Hepatocyte (in vitro differentiated cells): Measurements from ENCODE around the gene SOCS4. TPM values are rescaled to one million over a fixed set of nuclear protein-coding genes. Genes with fewer than 3 reads are reported as not detected.

ENCODE experiments used
- DNase-seq: peaks from one replicate; pipeline ENCODE4 v3.0.0-alpha.2; 2016; ENCODE audit warnings: low spot score
- H2AFZ ChIP-seq: fragments of 200-600 bp; sonication (generic); 2 replicates; pipeline ENCODE4 v1.6.0; 2016; ENCODE audit warnings: antibody characterized with exemption, mild to moderate bottlenecking
- H3K27ac ChIP-seq: fragments of 200-600 bp; sonication (generic); 2 replicates; pipeline ENCODE4 v1.5.1; 2016; ENCODE audit warnings: mild to moderate bottlenecking
- H3K27me3 ChIP-seq: fragments of 200-600 bp; sonication (generic); 2 replicates; pipeline ENCODE4 v1.6.1; 2016
- H3K36me3 ChIP-seq: fragments of 200-600 bp; sonication (generic); replicated peaks from 2 replicates; pipeline ENCODE4 v1.5.1; 2016; ENCODE audit warnings: low read depth; ENCODE audit not compliant: insufficient read depth
- H3K4me1 ChIP-seq: fragments of 200-600 bp; sonication (generic); 2 replicates; pipeline ENCODE4 v1.5.1; 2016; ENCODE audit warnings: mild to moderate bottlenecking, moderate library complexity; ENCODE audit not compliant: insufficient read depth
- H3K4me2 ChIP-seq: fragments of 200-600 bp; sonication (generic); 2 replicates; pipeline ENCODE4 v1.6.0; 2016
- H3K4me3 ChIP-seq: fragments of 200-600 bp; sonication (generic); 2 replicates; pipeline ENCODE4 v1.5.1; 2016; ENCODE audit warnings: mild to moderate bottlenecking
- H3K79me2 ChIP-seq: fragments of 200-600 bp; sonication (generic); 2 replicates; pipeline ENCODE4 v1.6.0; 2017; ENCODE audit warnings: mild to moderate bottlenecking
- H3K9me2 ChIP-seq: fragments of 200-600 bp; sonication (generic); replicated peaks from 2 replicates; pipeline ENCODE4 v1.6.0; 2017; ENCODE audit warnings: mild to moderate bottlenecking; ENCODE audit not compliant: insufficient read depth
- H3K9me3 ChIP-seq: fragments of 200-600 bp; sonication (generic); 2 replicates; pipeline ENCODE4 v1.5.1; 2016; ENCODE audit warnings: low read depth, mild to moderate bottlenecking
- H4K20me1 ChIP-seq: fragments of 200-600 bp; sonication (generic); 2 replicates; pipeline ENCODE4 v1.6.0; 2016; ENCODE audit warnings: mild to moderate bottlenecking; ENCODE audit not compliant: insufficient read depth, poor library complexity, severe bottlenecking
- EZH2 ChIP-seq: fragments of 200-600 bp; sonication (generic); IDR thresholded peaks from 2 replicates; pipeline ENCODE4 v1.6.1; 2016; ENCODE audit warnings: antibody characterized with exemption, mild to moderate bottlenecking, borderline replicate concordance
- EZH2phosphoT487 ChIP-seq: fragments of 200-600 bp; sonication (generic); IDR thresholded peaks from one replicate; pipeline ENCODE4 v1.6.1; 2018; ENCODE audit warnings: antibody characterized with exemption, mild to moderate bottlenecking, low read depth, moderate library complexity; ENCODE audit not compliant: unreplicated experiment, severe bottlenecking
- WGBS: methylation state at CpG from one replicate; pipeline ENCODE4 v1.1.6; 2016; ENCODE audit warnings: low lambda C conversion rate; ENCODE audit errors: missing lambda C conversion rate; 5-methylcytosine and 5-hydroxymethylcytosine counted together
- polyA plus RNA-seq: library from polyadenylated mRNA; unstranded; fragments of >200 nt; fragmentation: Nextera tagmentation; extraction: Ambion mirVana; gene quantifications from 2 replicates; pipeline ENCODE4 v1.2.1, GENCODE V29; 2016
- total RNA-seq: library from RNA; depleted of rRNA; stranded (reverse); fragments of >200 nt; gene quantifications from 2 replicates; pipeline ENCODE4 v1.2.3, GENCODE V29; 2014
- TF ChIP-seq, protein P1 (sequence below): fragments of 200-600 bp; sonication (generic); IDR thresholded peaks from 2 replicates; pipeline ENCODE4 v1.5.1; 2016; ENCODE audit warnings: antibody characterized with exemption, mild to moderate bottlenecking; ENCODE audit not compliant: poor library complexity

The SOCS4 gene
- total and polyA plus RNA-seq, 2 experiments from 2014 or later, result 4.1 to 18.8 TPM

- peaks cover 53% of the 10 kb centered on the region for H3K79me2 ChIP-seq
- H3K4me2 ChIP-seq, result peak overlapping the region; percentile 77
- H4K20me1 ChIP-seq, result peaks cover 35% of the 10 kb centered on the region
- no peaks in the 10 kb centered on the region for H3K36me3 ChIP-seq
- peaks cover 12% of the 10 kb centered on the region for H3K4me1 ChIP-seq
- peak overlapping the region; percentile 100 for H3K27ac ChIP-seq
- no peaks in the 10 kb centered on the region for H3K9me2 ChIP-seq
- H3K4me3 ChIP-seq, result peak overlapping the region; percentile 79
- H2AFZ ChIP-seq, result peak overlapping the region; percentile 2
- H3K27me3 ChIP-seq, result no peaks in the 10 kb centered on the region
- WGBS, result 3% methylated on average over 14 of the region's 14 CpGs
- no peak for TF ChIP-seq EZH2phosphoT487
- no peak for TF ChIP-seq EZH2
- TF ChIP-seq, protein P1, sequence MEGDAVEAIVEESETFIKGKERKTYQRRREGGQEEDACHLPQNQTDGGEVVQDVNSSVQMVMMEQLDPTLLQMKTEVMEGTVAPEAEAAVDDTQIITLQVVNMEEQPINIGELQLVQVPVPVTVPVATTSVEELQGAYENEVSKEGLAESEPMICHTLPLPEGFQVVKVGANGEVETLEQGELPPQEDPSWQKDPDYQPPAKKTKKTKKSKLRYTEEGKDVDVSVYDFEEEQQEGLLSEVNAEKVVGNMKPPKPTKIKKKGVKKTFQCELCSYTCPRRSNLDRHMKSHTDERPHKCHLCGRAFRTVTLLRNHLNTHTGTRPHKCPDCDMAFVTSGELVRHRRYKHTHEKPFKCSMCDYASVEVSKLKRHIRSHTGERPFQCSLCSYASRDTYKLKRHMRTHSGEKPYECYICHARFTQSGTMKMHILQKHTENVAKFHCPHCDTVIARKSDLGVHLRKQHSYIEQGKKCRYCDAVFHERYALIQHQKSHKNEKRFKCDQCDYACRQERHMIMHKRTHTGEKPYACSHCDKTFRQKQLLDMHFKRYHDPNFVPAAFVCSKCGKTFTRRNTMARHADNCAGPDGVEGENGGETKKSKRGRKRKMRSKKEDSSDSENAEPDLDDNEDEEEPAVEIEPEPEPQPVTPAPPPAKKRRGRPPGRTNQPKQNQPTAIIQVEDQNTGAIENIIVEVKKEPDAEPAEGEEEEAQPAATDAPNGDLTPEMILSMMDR, result no peak
- H3K9me3 ChIP-seq, result no peaks in the 10 kb centered on the region
- peak; percentile 23 for DNase-seq
Measured at GRCh38 chr14:55052269-55052930, 25.4 kb downstream of the SOCS4 start.

DNA sequence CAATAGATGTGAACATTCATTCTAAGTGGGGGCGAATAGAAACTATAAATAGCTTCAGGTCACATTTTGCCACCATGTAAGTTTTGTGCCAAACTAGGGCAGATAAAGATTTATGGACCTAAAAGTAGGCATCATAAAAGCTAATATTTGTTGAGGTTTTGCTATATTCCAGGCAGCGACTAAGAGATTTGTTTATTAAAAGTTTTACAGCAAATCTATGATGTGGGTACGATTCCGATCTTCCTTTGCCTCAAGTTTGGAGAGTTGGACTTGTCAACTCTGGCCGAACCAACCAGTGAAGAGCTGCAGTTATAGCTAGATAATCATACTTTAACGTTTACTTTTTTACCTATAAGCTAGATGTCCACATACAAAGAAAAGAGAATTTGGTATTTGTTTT is 26.0 kb downstream of the SOCS4 start:
- H3K4me1 ChIP-seq, result peaks cover 12% of the 10 kb centered on the region
- 52% methylated on average over 6 of the region's 6 CpGs for WGBS
- H3K79me2 ChIP-seq, result peaks cover 60% of the 10 kb centered on the region
- no peak overlapping the region for H2AFZ ChIP-seq
- TF ChIP-seq EZH2 (no peak), EZH2phosphoT487 (no peak)
- TF ChIP-seq, protein P1, result no peak
- peak overlapping the region; percentile 79 for H3K4me3 ChIP-seq
- DNase-seq, result no peak
- peaks cover 41% of the 10 kb centered on the region for H4K20me1 ChIP-seq
- no peaks in the 10 kb centered on the region for H3K9me3 ChIP-seq
- H3K36me3 ChIP-seq, result no peaks in the 10 kb centered on the region
- no peaks in the 10 kb centered on the region for H3K9me2 ChIP-seq
- peak overlapping the region; percentile 77 for H3K4me2 ChIP-seq
- H3K27me3 ChIP-seq, result no peaks in the 10 kb centered on the region
- H3K27ac ChIP-seq, result peak overlapping the region; percentile 100

- H2AFZ ChIP-seq, result no peak overlapping the region
- no peaks in the 10 kb centered on the region for H3K27me3 ChIP-seq
- peak overlapping the region; percentile 79 for H3K4me3 ChIP-seq
- H4K20me1 ChIP-seq, result peaks cover 46% of the 10 kb centered on the region
- no peaks in the 10 kb centered on the region for H3K36me3 ChIP-seq
- H3K9me2 ChIP-seq, result no peaks in the 10 kb centered on the region
- TF ChIP-seq EZH2phosphoT487, result no peak
- DNase-seq, result no peak
- H3K4me2 ChIP-seq, result peak overlapping the region; percentile 77
- H3K27ac ChIP-seq, result peak overlapping the region; percentile 100
- H3K4me1 ChIP-seq, result peaks cover 12% of the 10 kb centered on the region
- WGBS, result 92% methylated on average over 7 of the region's 7 CpGs
- peaks cover 64% of the 10 kb centered on the region for H3K79me2 ChIP-seq
- H3K9me3 ChIP-seq, result no peaks in the 10 kb centered on the region
Measured at GRCh38 chr14:55053500-55053899, 26.5 kb downstream of the SOCS4 start.

GRCh38 chr14:55054098-55054497 is 27.1 kb downstream of the SOCS4 start:
- H3K4me2 ChIP-seq, result peak overlapping the region; percentile 77
- peaks cover 52% of the 10 kb centered on the region for H4K20me1 ChIP-seq
- H3K4me1 ChIP-seq, result peaks cover 12% of the 10 kb centered on the region
- H3K9me3 ChIP-seq, result no peaks in the 10 kb centered on the region
- no peaks in the 10 kb centered on the region for H3K27me3 ChIP-seq
- WGBS, result 98% methylated on average over 13 of the region's 13 CpGs
- H3K9me2 ChIP-seq, result no peaks in the 10 kb centered on the region
- peaks cover 70% of the 10 kb centered on the region for H3K79me2 ChIP-seq
- no peak overlapping the region for H2AFZ ChIP-seq
- TF ChIP-seq EZH2 (no peak), EZH2phosphoT487 (no peak)
- TF ChIP-seq, protein P1, result no peak
- H3K27ac ChIP-seq, result no peak overlapping the region
- no peak for DNase-seq
- no peak overlapping the region for H3K4me3 ChIP-seq
- no peaks in the 10 kb centered on the region for H3K36me3 ChIP-seq
